ENCODE data around the gene DBF4.
"Not testable (repeated sequence)": the region's sequence is repeated elsewhere in the genome, so short reads cannot be mapped to it uniquely, and the experiment has no call there.

DBF4 gene

DNA sequence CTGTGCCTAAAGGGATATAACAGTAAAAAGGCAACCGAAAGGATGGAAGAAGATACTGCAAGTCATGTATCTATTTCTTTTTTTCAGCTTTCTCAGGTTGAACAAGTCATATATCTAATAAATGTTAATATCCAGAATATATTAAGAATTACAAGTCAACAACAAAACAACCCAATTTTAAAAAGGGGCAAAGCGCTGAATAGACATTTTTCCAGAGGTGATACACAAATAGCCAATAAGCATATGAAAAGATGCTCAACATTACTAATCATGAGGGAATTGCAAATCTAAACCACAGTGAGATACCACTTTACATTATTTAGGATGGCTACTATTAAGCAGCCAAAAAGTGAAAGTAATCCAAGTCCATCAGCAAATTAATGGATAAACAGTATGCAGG lies 23.0 kb downstream of the DBF4 start:
- TF ChIP-seq POLR2A (IDR thresholded peaks at IDR 0.05; ENCODE audit: low read depth, low read length): no peak
- TF ChIP-seq TAF1 (IDR thresholded peaks at IDR 0.05; ENCODE audit: borderline replicate concordance, low read depth, low read length): no peak
- TF ChIP-seq POLR2AphosphoS5 (IDR thresholded peaks at IDR 0.05; ENCODE audit: low read depth, low read length): no peak
- FAIRE-seq (peak; percentile 53), DNase-seq (ENCODE audit: insufficient read length) (no peak)

DNA sequence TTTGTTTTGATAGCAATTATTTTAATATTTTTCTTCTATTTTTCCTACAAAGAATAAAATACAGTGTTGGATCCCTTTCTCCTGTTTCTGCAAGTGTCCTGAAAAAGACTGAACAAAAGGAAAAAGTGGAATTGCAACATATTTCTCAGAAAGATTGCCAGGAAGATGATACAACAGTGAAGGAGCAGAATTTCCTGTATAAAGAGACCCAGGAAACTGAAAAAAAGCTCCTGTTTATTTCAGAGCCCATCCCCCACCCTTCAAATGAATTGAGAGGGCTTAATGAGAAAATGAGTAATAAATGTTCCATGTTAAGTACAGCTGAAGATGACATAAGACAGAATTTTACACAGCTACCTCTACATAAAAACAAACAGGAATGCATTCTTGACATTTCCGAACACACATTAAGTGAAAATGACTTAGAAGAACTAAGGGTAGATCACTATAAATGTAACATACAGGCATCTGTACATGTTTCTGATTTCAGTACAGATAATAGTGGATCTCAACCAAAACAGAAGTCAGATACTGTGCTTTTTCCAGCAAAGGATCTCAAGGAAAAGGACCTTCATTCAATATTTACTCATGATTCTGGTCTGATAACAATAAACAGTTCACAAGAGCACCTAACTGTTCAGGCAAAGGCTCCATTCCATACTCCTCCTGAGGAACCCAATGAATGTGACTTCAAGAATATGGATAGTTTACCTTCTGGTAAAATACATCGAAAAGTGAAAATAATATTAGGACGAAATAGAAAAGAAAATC lies 31.0 kb downstream of the DBF4 start:
- not testable (repeated sequence) for DNase-seq (ENCODE audit: insufficient read length)
- FAIRE-seq: peak; percentile 44

DNA sequence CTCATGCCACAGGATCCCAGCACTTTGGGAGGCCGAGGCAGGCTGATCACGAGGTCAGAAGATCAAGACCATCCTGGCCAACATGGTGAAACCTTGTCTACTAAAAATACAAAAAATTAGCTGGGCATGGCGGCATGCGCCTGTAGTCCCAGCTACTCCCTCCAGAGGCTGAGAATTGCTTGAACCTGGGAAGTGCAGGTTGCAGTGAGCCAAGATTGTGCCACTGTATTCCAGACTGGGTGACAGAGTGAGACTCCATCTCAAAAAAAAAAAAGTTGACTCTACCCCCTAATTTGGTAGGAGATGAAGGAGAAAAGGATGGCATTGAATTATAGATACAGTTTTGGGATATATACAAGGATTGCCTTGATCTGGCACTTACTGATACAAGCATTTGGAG lies 32.5 kb downstream of the DBF4 start:
- DNase-seq (ENCODE audit: insufficient read length); FAIRE-seq: not testable (repeated sequence)
- peak; percentile 50 for TF ChIP-seq POLR2AphosphoS5 (IDR thresholded peaks at IDR 0.05; ENCODE audit: low read depth, low read length)

DNA sequence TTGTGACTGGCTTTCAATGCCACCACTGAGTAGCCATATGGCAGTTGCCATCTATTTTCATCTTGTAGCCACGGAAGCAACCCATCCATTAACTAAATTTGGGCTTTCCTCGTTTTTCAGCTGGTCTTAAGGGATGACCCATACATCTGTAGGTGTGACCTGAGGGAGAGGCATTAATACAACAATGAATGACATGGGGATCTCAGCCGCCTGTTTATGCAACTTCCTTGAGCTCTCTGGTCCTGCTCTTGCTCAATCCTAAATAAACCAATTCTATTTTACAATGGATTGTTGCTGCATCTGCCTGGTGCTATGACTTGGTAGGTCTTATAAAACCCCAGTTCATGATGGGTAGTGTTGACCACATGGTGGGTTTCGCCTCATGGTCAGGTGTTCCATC lies 35.8 kb downstream of the DBF4 start:
- TF ChIP-seq POLR2A (IDR thresholded peaks at IDR 0.05; ENCODE audit: low read depth, low read length): no peak
- TF ChIP-seq TAF1 (IDR thresholded peaks at IDR 0.05; ENCODE audit: borderline replicate concordance, low read depth, low read length): no peak
- no peak for TF ChIP-seq POLR2AphosphoS5 (IDR thresholded peaks at IDR 0.05; ENCODE audit: low read depth, low read length)
- DNase-seq (ENCODE audit: insufficient read length): no peak
- FAIRE-seq: no peak

DNA sequence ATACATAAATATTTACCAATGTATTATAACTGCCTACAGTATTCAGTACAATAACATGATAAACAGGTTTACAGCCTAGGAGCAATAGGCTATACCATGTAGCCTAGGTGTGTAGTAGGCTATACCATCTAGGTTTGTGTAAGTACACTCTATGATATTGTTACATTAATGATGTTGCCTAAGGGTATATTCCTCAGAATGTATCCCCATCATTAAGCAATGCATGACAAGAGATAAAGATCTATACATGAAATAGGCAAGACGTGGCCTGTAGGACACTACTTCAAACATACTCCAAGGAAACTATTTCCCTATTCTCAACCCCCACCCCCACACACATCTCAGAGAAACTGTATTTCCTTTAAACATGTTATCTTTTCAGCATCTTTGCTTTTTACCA lies 42.4 kb downstream of the DBF4 start:
- TF ChIP-seq TAF1 (IDR thresholded peaks at IDR 0.05; ENCODE audit: borderline replicate concordance, low read depth, low read length): no peak
- no peak for TF ChIP-seq POLR2AphosphoS5 (IDR thresholded peaks at IDR 0.05; ENCODE audit: low read depth, low read length)
- no peak for TF ChIP-seq POLR2A (IDR thresholded peaks at IDR 0.05; ENCODE audit: low read depth, low read length)
- FAIRE-seq (no peak), DNase-seq (ENCODE audit: insufficient read length) (no peak)

DNA sequence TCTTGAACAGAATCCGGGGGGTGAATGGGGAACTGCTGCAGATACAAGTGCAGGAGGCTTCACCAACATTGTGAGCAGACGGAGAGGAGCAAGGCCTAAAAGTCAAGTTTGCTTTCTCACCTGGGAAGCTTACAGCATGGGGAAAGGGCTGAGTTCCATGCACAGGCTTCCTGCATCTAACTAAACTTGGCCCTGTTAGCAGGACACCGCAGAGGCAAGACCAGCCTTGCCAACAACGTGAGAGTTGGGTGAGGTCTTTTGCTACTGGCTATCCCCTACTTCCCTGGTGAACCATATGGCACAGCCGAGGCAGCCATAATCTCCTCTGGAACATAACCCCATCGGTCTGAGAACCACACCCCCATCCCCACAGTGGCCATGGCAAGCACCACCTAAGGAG lies 43.6 kb downstream of the DBF4 start:
- FAIRE-seq: no peak
- no peak for TF ChIP-seq TAF1 (IDR thresholded peaks at IDR 0.05; ENCODE audit: borderline replicate concordance, low read depth, low read length)
- no peak for TF ChIP-seq POLR2AphosphoS5 (IDR thresholded peaks at IDR 0.05; ENCODE audit: low read depth, low read length)
- TF ChIP-seq POLR2A (IDR thresholded peaks at IDR 0.05; ENCODE audit: low read depth, low read length): no peak

DNA sequence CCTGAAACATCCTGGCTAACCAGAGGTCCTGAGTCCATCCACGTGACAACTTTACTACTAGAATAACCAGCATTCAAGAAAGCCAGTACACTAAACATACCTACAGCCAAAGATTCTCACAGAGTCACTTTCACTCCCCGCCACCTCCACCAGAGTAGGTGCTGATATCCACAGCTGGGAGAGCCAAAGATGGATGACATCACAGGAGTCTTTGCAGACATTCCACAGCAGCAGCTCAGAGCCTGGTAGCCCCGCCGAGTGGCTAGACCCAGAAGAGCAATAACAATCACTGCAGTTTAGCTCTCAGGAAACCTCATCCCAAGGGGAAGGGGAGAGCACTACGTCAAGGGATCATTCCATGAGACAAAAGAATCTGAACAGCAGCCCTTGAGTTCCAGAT lies 44.3 kb downstream of the DBF4 start:
- no peak for FAIRE-seq
- TF ChIP-seq TAF1 (IDR thresholded peaks at IDR 0.05; ENCODE audit: borderline replicate concordance, low read depth, low read length) (no peak), POLR2A (IDR thresholded peaks at IDR 0.05; ENCODE audit: low read depth, low read length) (no peak), POLR2AphosphoS5 (IDR thresholded peaks at IDR 0.05; ENCODE audit: low read depth, low read length) (no peak)
- no peak for DNase-seq (ENCODE audit: insufficient read length)

More for the DNA sequence above, 43.6 kb downstream of the DBF4 start:
- DNase-seq (ENCODE audit: insufficient read length): no peak

DNA sequence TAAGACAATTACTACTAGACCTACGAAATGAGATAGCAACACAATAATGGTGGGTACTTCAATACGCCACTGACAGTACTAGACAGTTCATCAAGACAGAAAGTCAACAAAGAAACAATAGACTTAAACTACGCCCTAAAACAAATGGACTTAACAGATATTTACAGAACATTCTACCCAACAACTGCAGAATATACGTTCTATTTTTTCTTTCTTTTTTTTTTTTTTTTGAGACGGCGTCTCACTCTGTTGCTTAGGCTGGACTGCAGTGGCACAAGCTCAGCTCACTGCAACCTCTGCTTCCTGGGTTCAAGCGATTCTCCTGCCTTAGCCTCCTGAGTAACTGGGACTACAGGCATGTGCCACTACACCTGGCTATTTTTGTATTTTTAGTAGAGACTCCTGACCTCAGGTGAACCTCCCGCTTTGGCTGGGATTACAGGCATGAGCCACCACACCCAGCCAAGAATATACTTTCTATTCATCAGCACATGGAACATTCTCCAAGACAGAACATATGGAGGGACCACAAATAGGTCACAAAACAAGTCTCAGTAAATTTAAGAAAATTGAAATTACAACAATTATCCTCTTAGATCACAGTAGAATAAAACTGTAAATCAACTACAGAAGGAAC lies 46.6 kb downstream of the DBF4 start:
- DNase-seq (ENCODE audit: insufficient read length); FAIRE-seq: not testable (repeated sequence)

DNA sequence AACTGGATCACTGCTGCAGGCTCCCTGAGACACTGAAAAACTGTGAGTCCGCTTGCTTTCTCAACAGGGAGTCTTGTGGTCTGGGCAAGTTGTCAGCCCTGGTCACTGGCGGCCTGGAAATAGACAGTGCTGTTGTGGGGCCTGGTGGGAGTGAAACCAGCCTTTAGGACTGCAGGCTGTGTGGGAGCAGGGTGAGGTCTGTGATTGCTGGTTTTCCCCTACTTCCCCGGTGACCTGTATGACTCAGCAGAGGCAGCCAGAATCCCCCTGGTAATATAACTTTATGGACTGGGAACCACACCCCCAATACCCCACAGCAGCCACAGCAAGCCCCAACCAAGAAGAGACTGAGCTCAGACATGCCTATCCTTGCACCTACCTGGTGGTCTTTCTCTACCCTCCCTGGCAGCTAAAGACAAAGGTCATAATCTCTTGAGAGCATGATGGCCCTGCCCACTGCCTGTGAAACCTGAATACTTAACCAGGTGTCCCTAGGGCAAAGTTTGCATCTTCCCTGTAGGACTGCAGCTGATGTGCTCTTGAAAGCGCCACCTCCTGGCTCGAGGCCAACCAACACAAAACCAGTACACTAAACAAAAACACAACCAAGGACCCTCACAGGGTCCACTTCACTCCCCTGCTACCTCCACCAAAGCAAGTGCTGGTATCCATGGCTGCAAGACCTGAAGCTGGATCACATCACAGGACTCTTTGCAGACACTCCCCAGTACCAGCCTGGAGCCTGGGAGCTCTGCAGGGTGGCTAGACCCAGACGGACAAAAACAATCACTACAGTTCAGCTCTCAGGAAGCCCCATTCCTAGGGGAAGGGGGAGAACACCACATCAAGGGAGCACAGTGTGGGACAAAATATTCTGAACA lies 50.5 kb downstream of the DBF4 start:
- FAIRE-seq: peak; percentile 98
- DNase-seq (ENCODE audit: insufficient read length): no peak
- TF ChIP-seq TAF1 (IDR thresholded peaks at IDR 0.05; ENCODE audit: borderline replicate concordance, low read depth, low read length): peak; percentile 92; the same call in 1 of the 2 replicates
- TF ChIP-seq POLR2AphosphoS5 (IDR thresholded peaks at IDR 0.05; ENCODE audit: low read depth, low read length): peak; percentile 89
- TF ChIP-seq POLR2A (IDR thresholded peaks at IDR 0.05; ENCODE audit: low read depth, low read length): peak; percentile 82

DNA sequence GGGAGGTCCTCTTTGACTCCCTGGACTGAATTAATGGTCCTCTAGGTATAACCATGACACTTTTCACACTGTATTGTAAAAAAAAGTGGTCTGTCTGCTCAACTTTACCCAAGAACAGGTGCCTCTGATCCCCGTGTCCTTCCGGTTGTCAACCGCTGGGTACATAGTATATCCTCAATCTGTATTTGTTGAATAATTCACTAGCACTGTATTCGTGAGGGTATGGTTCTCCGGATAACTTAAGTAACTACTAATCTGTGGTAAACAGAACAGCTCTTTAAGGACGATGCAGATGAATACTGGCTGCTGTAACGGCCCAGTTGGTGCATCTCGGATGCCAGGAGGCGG lies 57.3 kb downstream of the DBF4 start:
- FAIRE-seq: no peak
- TF ChIP-seq POLR2AphosphoS5 (IDR thresholded peaks at IDR 0.05; ENCODE audit: low read depth, low read length) (no peak), TAF1 (IDR thresholded peaks at IDR 0.05; ENCODE audit: borderline replicate concordance, low read depth, low read length) (no peak), POLR2A (IDR thresholded peaks at IDR 0.05; ENCODE audit: low read depth, low read length) (no peak)
- DNase-seq (ENCODE audit: insufficient read length): no peak

DNA sequence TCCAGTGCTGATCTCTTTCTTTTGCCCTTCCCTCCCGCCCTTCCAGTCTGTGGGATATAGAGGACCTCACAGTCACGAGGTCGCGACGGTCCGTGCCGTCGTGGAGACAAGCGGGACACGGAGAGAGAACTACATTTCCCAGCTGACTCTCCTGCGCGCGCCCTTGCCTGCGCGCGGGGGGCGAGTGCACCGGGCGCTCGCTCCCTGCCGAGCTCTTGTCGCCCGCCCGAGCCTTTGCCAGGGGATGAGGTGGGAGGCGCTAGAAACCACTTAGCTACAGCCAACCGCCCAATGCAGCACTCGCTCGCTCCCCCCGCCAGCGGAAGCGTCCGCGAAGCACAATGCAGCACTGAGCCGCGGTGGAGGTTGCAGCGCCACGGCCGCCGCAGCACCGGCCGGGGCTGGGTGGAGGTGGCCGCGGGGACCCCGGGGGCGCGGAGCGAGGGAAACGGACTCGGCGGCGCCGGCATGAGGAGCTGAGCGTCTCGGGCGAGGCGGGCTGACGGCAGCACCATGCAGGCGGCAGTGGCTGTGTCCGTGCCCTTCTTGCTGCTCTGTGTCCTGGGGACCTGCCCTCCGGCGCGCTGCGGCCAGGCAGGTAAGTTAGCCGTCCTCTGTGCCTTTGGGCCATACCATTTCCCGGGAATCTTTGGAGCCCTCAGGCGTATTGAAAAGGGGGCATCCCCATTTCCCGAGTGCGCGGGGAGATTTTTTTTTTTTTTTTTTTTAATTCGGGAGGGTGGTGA lies 57.8 kb downstream of the DBF4 start, which contains the start of gene ADAM22:
TSS of gene ADAM22 (plus strand) at position 299 of the 746 bp plus-strand sequence. CDS start at position 514, 215 bp downstream.
- DNase-seq (ENCODE audit: insufficient read length) (peak; percentile 78), FAIRE-seq (peak; percentile 98)
- peak; percentile 89 for TF ChIP-seq TAF1 (IDR thresholded peaks at IDR 0.05; ENCODE audit: borderline replicate concordance, low read depth, low read length)
- TF ChIP-seq POLR2AphosphoS5 (IDR thresholded peaks at IDR 0.05; ENCODE audit: low read depth, low read length): peak; percentile 82
- peak; percentile 89 for TF ChIP-seq POLR2A (IDR thresholded peaks at IDR 0.05; ENCODE audit: low read depth, low read length)
